B cell (primary cell): ENCODE data around the gene ZNF184. TPM values are rescaled to one million over a fixed set of nuclear protein-coding genes. Genes with fewer than 3 reads are reported as not detected.

Experiments used
- ATAC-seq: fragments of 200-7000 bp; cut with Tn5 transposase; one replicate; pipeline ENCODE4 v1.10.0; 2021; ENCODE audit warnings: low read depth, mild to moderate bottlenecking, moderate number of reproducible peaks, moderate library complexity
- CTCF ChIA-PET: fragments of 350-600 bp; sonication (Branson Sonifier 250); formaldehyde crosslinking; loops from one replicate; lab custom pipeline; 2021; ENCODE audit warnings: antibody characterized with exemption, inconsistent platforms; lab: Charles Lee
- POLR2A ChIA-PET: fragments of 350-600 bp; sonication (Branson Sonifier 250); formaldehyde crosslinking; loops from one replicate; lab custom pipeline; 2021; ENCODE audit warnings: antibody characterized with exemption; lab: Charles Lee
- DNase-seq: peaks from one replicate; pipeline ENCODE4 v3.0.0; 2013
- H2AFZ ChIP-seq: 2 replicates; pipeline ENCODE4 v1.6.1; 2012; ENCODE audit warnings: mild to moderate bottlenecking, low read depth, low read length; ENCODE audit not compliant: insufficient read depth, poor library complexity, severe bottlenecking
- H3K27ac ChIP-seq, 2 donors: 1 replicate in 1 of 2; 2 replicates in 1 of 2; pipeline ENCODE4 v1.5.1; 2012 to 2013; ENCODE audit warnings: low read length in 2 of 2, mild to moderate bottlenecking in 2 of 2, moderate library complexity in 1 of 2
- H3K27me3 ChIP-seq, 4 experiments: fragments of 200-600 bp in 1 of 4; sonication (generic) in 1 of 4; replicated peaks in 1 of 4; 1 replicate in 2 of 4; 2 replicates in 2 of 4; pipeline versions ENCODE4 v1.6.1 to v1.7.0; 2013 to 2016; ENCODE audit warnings: low read length in 3 of 4, mild to moderate bottlenecking in 2 of 4, mixed read lengths in 1 of 4, moderate library complexity in 1 of 4; ENCODE audit not compliant: insufficient read depth in 4 of 4, control insufficient read depth in 3 of 4; ENCODE audit errors: control extremely low read depth in 1 of 4
- H3K36me3 ChIP-seq, 2 experiments: replicated peaks in 1 of 2; 1 replicate in 1 of 2; 2 replicates in 1 of 2; pipeline versions ENCODE4 v1.6.1 to v1.7.1; 2013; ENCODE audit warnings: low read length in 1 of 2; ENCODE audit not compliant: insufficient read depth in 2 of 2, control insufficient read depth in 1 of 2; ENCODE audit errors: control extremely low read depth in 1 of 2, extremely low read depth in 1 of 2
- H3K4me1 ChIP-seq, 2 donors: fragments of 200-600 bp in 1 of 2; sonication (generic) in 1 of 2; 1 replicate in 1 of 2; 2 replicates in 1 of 2; pipeline versions ENCODE4 v1.5.1 to v1.6.1; 2013 to 2017; ENCODE audit warnings: low read length in 2 of 2; ENCODE audit not compliant: control insufficient read depth in 2 of 2, insufficient read depth in 2 of 2
- H3K4me2 ChIP-seq: replicated peaks from 2 replicates; pipeline ENCODE3; 2012; ENCODE audit warnings: mild to moderate bottlenecking, low read depth, low read length; ENCODE audit not compliant: poor library complexity, severe bottlenecking
- H3K4me3 ChIP-seq, 5 experiments: fragments of 200-600 bp in 1 of 5; sonication (generic) in 1 of 5; 1 replicate in 3 of 5; 2 replicates in 2 of 5; pipeline versions ENCODE4 v1.5.1 to v1.7.0; 2011 to 2016; ENCODE audit warnings: low read length in 4 of 5, mild to moderate bottlenecking in 4 of 5, low read depth in 2 of 5, control low read depth in 1 of 5, moderate library complexity in 1 of 5; ENCODE audit not compliant: insufficient read depth in 1 of 5; ENCODE audit errors: control extremely low read depth in 1 of 5, extremely low read depth in 1 of 5
- H3K79me2 ChIP-seq: fragments of 200-600 bp; sonication (generic); one replicate; pipeline ENCODE4 v1.6.0; 2016; ENCODE audit warnings: low read length; ENCODE audit not compliant: control insufficient read depth, insufficient read depth
- H3K9ac ChIP-seq: fragments of 200-600 bp; sonication (generic); 2 replicates; pipeline ENCODE4 v1.6.1; 2017; ENCODE audit warnings: mild to moderate bottlenecking, low read length, moderate library complexity
- H3K9me3 ChIP-seq, 3 donors: one replicate each; pipeline versions ENCODE4 v1.6.1 to v1.7.1; 2013; ENCODE audit warnings: low read length in 2 of 3; ENCODE audit not compliant: control insufficient read depth in 2 of 3, insufficient read depth in 1 of 3; ENCODE audit errors: control extremely low read depth in 1 of 3
- H4K20me1 ChIP-seq: 2 replicates; pipeline ENCODE4 v1.6.0; 2012; ENCODE audit warnings: mild to moderate bottlenecking, low read length; ENCODE audit not compliant: insufficient read depth, control insufficient read depth, poor library complexity, severe bottlenecking
- H3K27ac Mint-ChIP-seq: one replicate; pipeline ENCODE4 v1.8.0; 2021; ENCODE audit warnings: mixed read lengths
- H3K27me3 Mint-ChIP-seq: one replicate; pipeline ENCODE4 v1.8.0; 2021; ENCODE audit warnings: mixed read lengths
- H3K4me1 Mint-ChIP-seq: one replicate; pipeline ENCODE4 v1.8.0; 2021; ENCODE audit warnings: mixed read lengths
- H3K4me3 Mint-ChIP-seq: one replicate; pipeline ENCODE4 v1.8.0; 2021; ENCODE audit warnings: mixed read lengths
- H3K9me3 Mint-ChIP-seq: one replicate; pipeline ENCODE4 v1.8.0; 2022; ENCODE audit warnings: mixed read lengths; ENCODE audit not compliant: insufficient read depth
- EZH2 ChIP-seq: IDR thresholded peaks from 2 replicates; pipeline ENCODE4 v1.6.1; 2012; ENCODE audit warnings: borderline replicate concordance, low read depth, mild to moderate bottlenecking, moderate library complexity, low read length; ENCODE audit not compliant: insufficient read depth, poor library complexity, severe bottlenecking
- WGBS: methylation state at CpG from one replicate; pipeline ENCODE4 v1.1.5; 2013; ENCODE audit warnings: missing lambda C conversion rate; ENCODE audit not compliant: insufficient coverage; 5-methylcytosine and 5-hydroxymethylcytosine counted together
- intact Hi-C: fragments of 100-400 bp; cut with micrococcal nuclease; formaldehyde crosslinking; loops from one replicate; pipeline ENCODE4 v1.10.0; 2022
- polyA plus RNA-seq: library from polyadenylated mRNA; depleted of rRNA; stranded (reverse); fragments of >200 nt; gene quantifications from 2 replicates; pipeline ENCODE4 v1.2.3, GENCODE V29; 2012
- total RNA-seq, 2 donors: library from RNA; stranded (reverse); fragments of 120-200 nt in 1 of 2; gene quantifications; 1 replicate in 1 of 2; 2 replicates in 1 of 2; pipeline versions ENCODE4 v1.2.3 to v1.2.4, GENCODE V29; 2013 to 2022
- TF ChIP-seq, protein P1 (sequence below): fragments of 200-600 bp; IDR thresholded peaks from one replicate; pipeline ENCODE4 v1.8.0; 2022; ENCODE audit warnings: antibody characterized with exemption, mild to moderate bottlenecking

Gene ZNF184
- total and polyA plus RNA-seq, 2 donors (not counting 1 experiment from before 2014, with no cell fraction given): 3.7 to 11.8 TPM

DNA sequence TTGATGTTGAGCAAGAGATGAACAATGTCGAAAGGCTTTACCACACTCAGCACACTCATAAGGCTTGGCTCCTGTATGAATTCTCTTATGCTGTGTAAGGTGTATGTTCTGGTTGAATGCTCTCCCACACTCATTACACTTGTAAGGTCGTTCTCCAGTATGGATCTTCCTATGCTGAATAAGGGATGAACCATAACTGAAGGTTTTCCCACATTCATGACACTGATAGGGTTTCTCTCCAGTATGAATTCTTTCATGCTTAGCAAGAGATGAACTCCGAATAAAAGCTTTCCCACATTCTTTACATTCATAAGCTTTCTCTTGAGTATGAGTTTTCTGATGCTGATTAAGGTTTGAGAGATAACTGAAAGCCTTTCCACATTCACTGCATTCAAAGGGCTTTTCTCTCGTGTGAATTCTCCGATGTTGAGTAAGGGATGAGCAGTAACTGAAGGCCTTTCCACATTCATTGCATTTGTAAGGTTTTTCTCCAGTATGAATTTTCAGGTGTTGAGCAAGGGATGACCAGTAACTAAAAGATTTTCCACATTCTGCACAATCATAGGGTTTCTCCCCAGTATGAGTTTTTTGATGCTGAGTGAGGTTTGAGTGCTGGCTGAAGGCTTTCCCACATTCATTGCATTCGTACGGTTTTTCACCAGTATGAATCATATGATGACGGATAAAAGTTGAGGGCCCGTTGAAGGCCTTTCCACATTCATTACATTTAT lies 21.1 kb downstream of the ZNF184 start:
- intact Hi-C loops: no loop called here
- H2AFZ ChIP-seq: no peak overlapping the region
- CTCF ChIA-PET: no interaction called here
- DNase-seq (no peak), ATAC-seq (no peak)
- H3K36me3 ChIP-seq: peaks cover 34 to 59% of the 10 kb centered on the region in 2 experiments
- peaks cover 22 to 79% (median 34%) of the 10 kb centered on the region in 3 donors for H3K9me3 ChIP-seq
- H3K27ac Mint-ChIP-seq: no peak overlapping the region
- H3K9ac ChIP-seq: peak overlapping the region; percentile 29
- TF ChIP-seq, protein P1, sequence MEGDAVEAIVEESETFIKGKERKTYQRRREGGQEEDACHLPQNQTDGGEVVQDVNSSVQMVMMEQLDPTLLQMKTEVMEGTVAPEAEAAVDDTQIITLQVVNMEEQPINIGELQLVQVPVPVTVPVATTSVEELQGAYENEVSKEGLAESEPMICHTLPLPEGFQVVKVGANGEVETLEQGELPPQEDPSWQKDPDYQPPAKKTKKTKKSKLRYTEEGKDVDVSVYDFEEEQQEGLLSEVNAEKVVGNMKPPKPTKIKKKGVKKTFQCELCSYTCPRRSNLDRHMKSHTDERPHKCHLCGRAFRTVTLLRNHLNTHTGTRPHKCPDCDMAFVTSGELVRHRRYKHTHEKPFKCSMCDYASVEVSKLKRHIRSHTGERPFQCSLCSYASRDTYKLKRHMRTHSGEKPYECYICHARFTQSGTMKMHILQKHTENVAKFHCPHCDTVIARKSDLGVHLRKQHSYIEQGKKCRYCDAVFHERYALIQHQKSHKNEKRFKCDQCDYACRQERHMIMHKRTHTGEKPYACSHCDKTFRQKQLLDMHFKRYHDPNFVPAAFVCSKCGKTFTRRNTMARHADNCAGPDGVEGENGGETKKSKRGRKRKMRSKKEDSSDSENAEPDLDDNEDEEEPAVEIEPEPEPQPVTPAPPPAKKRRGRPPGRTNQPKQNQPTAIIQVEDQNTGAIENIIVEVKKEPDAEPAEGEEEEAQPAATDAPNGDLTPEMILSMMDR: no peak
- no peak for TF ChIP-seq EZH2
- no peaks in the 10 kb centered on the region for H3K4me1 Mint-ChIP-seq
- no peak overlapping the region for H3K4me2 ChIP-seq
- no peaks in the 10 kb centered on the region for H4K20me1 ChIP-seq
- no peaks in the 10 kb centered on the region for H3K4me1 ChIP-seq
- no peak overlapping the region for H3K27ac ChIP-seq
- H3K4me3 Mint-ChIP-seq: no peak overlapping the region
- no peaks in the 10 kb centered on the region for H3K27me3 ChIP-seq
- no peaks in the 10 kb centered on the region for H3K79me2 ChIP-seq
- H3K9me3 Mint-ChIP-seq: peaks cover 39% of the 10 kb centered on the region
- H3K27me3 Mint-ChIP-seq: no peaks in the 10 kb centered on the region
- WGBS: no CpG with 5 or more reads among the region's 9 CpGs
- POLR2A ChIA-PET: no interaction called here
- no peak overlapping the region for H3K4me3 ChIP-seq

DNA sequence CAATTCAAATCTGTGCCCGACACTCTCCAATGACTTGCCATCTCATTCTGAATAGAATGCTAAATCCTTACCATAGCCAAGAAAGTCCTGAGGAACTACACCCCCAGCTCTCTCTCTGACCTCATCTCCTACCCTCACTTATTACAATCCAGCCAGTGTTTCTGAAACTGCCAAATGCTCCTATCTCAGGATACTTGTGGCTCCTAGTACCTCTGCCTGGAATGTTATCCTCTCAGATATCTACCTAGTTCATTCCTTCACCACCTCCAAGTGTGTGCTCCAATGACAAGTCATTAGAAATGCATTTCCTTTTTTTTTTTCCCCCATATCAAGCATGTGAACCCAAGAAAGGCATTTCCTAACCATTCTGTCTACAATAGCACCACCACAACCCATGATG lies 24.4 kb downstream of the ZNF184 start:
- H3K36me3 ChIP-seq: peaks cover 19 to 25% of the 10 kb centered on the region in 2 experiments
- no peaks in the 10 kb centered on the region for H3K27me3 ChIP-seq
- 100% methylated on average over 1 of the region's 1 CpG for WGBS
- H3K27ac Mint-ChIP-seq: no peak overlapping the region
- ATAC-seq: no peak
- no peaks in the 10 kb centered on the region for H3K4me1 ChIP-seq
- H3K27me3 Mint-ChIP-seq: no peaks in the 10 kb centered on the region
- H3K4me3 Mint-ChIP-seq: no peak overlapping the region
- H3K4me2 ChIP-seq: no peak overlapping the region
- H3K9ac ChIP-seq: no peak overlapping the region
- H3K79me2 ChIP-seq: no peaks in the 10 kb centered on the region
- H3K9me3 ChIP-seq: peaks cover 20 to 70% (median 24%) of the 10 kb centered on the region in 3 donors
- no peak for DNase-seq
- H4K20me1 ChIP-seq: no peaks in the 10 kb centered on the region
- CTCF ChIA-PET: no interaction called here
- no peak overlapping the region for H2AFZ ChIP-seq
- H3K9me3 Mint-ChIP-seq: peaks cover 24% of the 10 kb centered on the region
- intact Hi-C loops: no loop called here
- no peaks in the 10 kb centered on the region for H3K4me1 Mint-ChIP-seq
- TF ChIP-seq EZH2: no peak
- TF ChIP-seq, protein P1: no peak
- POLR2A ChIA-PET: no interaction called here
- no peak overlapping the region for H3K27ac ChIP-seq
- no peak overlapping the region for H3K4me3 ChIP-seq
